SK-N-SH (cell line): Measurements from ENCODE around the gene RRP8.

Source experiments
- CHD2 ChIP-seq: fragments of 150-350 bp; IDR thresholded peaks from 2 replicates; pipeline ENCODE4 v1.6.1; 2018; ENCODE audit warnings: low read length; ENCODE audit not compliant: partially characterized antibody
- ELF1 ChIP-seq: IDR thresholded peaks from 2 replicates; pipeline ENCODE4 v1.4.0; 2012
- EP300 ChIP-seq, 2 experiments: IDR thresholded peaks; 2 replicates each; pipeline versions ENCODE4 v1.4.0 to v1.6.1; 2012; ENCODE audit warnings: borderline replicate concordance in 1 of 2, low read depth in 1 of 2, low read length in 1 of 2
- FOXJ3 ChIP-seq: sonication (generic); formaldehyde crosslinking; IDR thresholded peaks from 2 replicates; pipeline ENCODE4 v1.5.1; 2020; ENCODE audit warnings: mild to moderate bottlenecking, missing genetic modification reagents
- MEF2A ChIP-seq: IDR thresholded peaks from 2 replicates; pipeline ENCODE4 v1.4.0; 2012; ENCODE audit warnings: low read depth, borderline replicate concordance
- RAD21 ChIP-seq: IDR thresholded peaks from 2 replicates; pipeline ENCODE4 v1.6.1; 2012; ENCODE audit warnings: mild to moderate bottlenecking, low read length
- RFX5 ChIP-seq: IDR thresholded peaks from 2 replicates; pipeline ENCODE4 v1.6.1; 2012; ENCODE audit warnings: mild to moderate bottlenecking, improper control_type of control experiment, low read length
- TEAD4 ChIP-seq: IDR thresholded peaks from 2 replicates; pipeline ENCODE4 v1.4.0; 2012; ENCODE audit warnings: mild to moderate bottlenecking, borderline replicate concordance; ENCODE audit not compliant: insufficient read depth
- YY1 ChIP-seq: IDR thresholded peaks from 2 replicates; pipeline ENCODE4 v1.4.0; 2012; ENCODE audit warnings: low read depth, mild to moderate bottlenecking
- TF ChIP-seq, protein P1 (sequence below): IDR thresholded peaks from 2 replicates; pipeline ENCODE4 v1.4.0; 2012; ENCODE audit warnings: low read depth, borderline replicate concordance
- TF ChIP-seq, protein P2 (sequence below): fragments of 200-600 bp; sonication (generic); IDR thresholded peaks from 2 replicates; pipeline ENCODE4 v1.6.1; 2017; ENCODE audit warnings: antibody characterized with exemption, mild to moderate bottlenecking, moderate library complexity
- TF ChIP-seq, protein P3 (sequence below): IDR thresholded peaks from 2 replicates; pipeline ENCODE4 v1.4.0; 2012; ENCODE audit warnings: low read depth, borderline replicate concordance

DNA sequence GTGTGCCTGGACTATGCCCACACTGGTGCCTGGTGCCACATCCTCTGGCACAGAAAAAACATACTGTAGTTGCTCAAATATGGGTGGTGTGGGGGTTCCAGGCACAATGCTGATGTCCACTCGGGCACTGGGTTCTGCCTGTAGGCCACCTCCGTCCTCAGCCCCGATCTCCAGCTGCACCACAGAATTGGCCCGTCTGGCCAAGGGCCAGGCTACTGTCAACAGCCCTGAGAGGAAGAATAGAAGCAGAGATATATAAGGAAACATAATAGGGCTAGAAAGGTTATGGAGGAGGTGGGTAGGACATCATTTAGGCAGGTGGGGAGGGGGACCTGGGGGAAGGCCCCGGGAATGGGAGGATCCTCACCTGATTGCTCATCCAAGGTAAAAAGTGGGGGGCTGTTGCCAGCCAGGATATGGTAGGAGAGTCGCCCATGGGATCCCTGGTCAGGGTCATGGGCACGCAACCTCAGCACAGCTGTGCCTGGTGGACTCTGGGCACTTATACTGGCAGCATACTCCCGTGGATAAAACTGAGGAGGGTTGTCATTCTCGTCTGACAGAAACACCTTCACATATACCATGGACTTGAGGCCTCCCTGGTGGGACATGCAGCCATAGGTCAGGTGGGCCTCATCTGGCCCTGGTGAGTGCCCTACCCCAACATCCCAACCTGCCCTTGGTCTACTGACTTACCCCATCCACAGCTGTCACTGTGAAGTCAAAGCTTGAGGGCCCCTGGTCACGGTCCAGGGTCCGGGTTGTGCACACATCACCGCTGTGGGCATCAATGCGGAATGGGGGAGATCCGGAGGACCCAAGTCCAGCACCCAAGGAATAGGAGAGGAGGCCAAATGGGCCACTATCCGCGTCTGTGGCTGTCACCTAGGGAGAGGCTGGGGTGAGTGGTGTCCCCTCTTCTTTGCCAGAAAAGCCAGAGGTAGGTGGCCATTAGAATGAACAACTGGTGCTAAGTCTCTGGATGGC lies 30.3 kb upstream of the RRP8 start:
- TF ChIP-seq, protein P1, sequence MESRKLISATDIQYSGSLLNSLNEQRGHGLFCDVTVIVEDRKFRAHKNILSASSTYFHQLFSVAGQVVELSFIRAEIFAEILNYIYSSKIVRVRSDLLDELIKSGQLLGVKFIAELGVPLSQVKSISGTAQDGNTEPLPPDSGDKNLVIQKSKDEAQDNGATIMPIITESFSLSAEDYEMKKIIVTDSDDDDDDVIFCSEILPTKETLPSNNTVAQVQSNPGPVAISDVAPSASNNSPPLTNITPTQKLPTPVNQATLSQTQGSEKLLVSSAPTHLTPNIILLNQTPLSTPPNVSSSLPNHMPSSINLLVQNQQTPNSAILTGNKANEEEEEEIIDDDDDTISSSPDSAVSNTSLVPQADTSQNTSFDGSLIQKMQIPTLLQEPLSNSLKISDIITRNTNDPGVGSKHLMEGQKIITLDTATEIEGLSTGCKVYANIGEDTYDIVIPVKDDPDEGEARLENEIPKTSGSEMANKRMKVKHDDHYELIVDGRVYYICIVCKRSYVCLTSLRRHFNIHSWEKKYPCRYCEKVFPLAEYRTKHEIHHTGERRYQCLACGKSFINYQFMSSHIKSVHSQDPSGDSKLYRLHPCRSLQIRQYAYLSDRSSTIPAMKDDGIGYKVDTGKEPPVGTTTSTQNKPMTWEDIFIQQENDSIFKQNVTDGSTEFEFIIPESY = no peak
- TF ChIP-seq YY1 = no peak
- TF ChIP-seq, protein P2, sequence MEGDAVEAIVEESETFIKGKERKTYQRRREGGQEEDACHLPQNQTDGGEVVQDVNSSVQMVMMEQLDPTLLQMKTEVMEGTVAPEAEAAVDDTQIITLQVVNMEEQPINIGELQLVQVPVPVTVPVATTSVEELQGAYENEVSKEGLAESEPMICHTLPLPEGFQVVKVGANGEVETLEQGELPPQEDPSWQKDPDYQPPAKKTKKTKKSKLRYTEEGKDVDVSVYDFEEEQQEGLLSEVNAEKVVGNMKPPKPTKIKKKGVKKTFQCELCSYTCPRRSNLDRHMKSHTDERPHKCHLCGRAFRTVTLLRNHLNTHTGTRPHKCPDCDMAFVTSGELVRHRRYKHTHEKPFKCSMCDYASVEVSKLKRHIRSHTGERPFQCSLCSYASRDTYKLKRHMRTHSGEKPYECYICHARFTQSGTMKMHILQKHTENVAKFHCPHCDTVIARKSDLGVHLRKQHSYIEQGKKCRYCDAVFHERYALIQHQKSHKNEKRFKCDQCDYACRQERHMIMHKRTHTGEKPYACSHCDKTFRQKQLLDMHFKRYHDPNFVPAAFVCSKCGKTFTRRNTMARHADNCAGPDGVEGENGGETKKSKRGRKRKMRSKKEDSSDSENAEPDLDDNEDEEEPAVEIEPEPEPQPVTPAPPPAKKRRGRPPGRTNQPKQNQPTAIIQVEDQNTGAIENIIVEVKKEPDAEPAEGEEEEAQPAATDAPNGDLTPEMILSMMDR = no peak
- TF ChIP-seq FOXJ3 (CRISPR knock-in tag) = no peak
- TF ChIP-seq RAD21 = no peak
- no peak for TF ChIP-seq EP300 (IDR thresholded peaks at IDR 0.05; ENCODE audit: borderline replicate concordance in 1 of 2, low read depth in 1 of 2, low read length in 1 of 2)
- TF ChIP-seq TEAD4 = no peak
- TF ChIP-seq RFX5 = no peak
- no peak for TF ChIP-seq ELF1
- no peak for TF ChIP-seq CHD2
- TF ChIP-seq, protein P3, sequence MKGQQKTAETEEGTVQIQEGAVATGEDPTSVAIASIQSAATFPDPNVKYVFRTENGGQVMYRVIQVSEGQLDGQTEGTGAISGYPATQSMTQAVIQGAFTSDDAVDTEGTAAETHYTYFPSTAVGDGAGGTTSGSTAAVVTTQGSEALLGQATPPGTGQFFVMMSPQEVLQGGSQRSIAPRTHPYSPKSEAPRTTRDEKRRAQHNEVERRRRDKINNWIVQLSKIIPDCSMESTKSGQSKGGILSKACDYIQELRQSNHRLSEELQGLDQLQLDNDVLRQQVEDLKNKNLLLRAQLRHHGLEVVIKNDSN = no peak
- no peak for TF ChIP-seq MEF2A
